Fibroblast of lung (primary cell): Measurements from ENCODE around the gene DDX49.

Experiments
- EZH2 ChIP-seq: IDR thresholded peaks from 2 replicates; pipeline ENCODE4 v1.5.1; 2012; ENCODE audit warnings: low read length, control low read depth, mild to moderate bottlenecking; ENCODE audit errors: missing control alignments
- TF ChIP-seq, protein P1 (sequence below), 2 donors: IDR thresholded peaks in 1 of 2; conservative IDR thresholded peaks in 1 of 2; 1 replicate in 1 of 2; 2 replicates in 1 of 2; pipeline ENCODE4 v1.5.1; 2011 to 2012; ENCODE audit warnings: low read length in 2 of 2, control low read depth in 1 of 2, inconsistent platforms in 1 of 2, low read depth in 1 of 2, mild to moderate bottlenecking in 1 of 2

DNA sequence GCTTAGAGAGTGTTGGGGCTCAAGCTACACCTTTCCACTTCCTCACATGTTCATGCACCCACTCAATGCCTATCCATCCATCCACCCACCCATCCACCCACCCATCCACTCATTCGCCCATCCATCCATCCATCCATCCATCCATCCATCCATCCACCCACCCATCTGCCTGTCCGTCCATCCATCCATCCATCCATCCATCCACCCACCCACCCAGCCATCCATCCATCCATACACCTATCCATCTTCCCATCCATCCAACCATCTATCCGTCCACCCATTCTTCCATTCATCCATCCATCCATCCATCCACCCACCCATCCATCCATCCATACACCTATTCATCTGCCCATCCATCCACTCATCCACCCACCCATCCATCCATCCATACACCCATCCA, 34.6 kb downstream of the DDX49 start:
- TF ChIP-seq, protein P1, sequence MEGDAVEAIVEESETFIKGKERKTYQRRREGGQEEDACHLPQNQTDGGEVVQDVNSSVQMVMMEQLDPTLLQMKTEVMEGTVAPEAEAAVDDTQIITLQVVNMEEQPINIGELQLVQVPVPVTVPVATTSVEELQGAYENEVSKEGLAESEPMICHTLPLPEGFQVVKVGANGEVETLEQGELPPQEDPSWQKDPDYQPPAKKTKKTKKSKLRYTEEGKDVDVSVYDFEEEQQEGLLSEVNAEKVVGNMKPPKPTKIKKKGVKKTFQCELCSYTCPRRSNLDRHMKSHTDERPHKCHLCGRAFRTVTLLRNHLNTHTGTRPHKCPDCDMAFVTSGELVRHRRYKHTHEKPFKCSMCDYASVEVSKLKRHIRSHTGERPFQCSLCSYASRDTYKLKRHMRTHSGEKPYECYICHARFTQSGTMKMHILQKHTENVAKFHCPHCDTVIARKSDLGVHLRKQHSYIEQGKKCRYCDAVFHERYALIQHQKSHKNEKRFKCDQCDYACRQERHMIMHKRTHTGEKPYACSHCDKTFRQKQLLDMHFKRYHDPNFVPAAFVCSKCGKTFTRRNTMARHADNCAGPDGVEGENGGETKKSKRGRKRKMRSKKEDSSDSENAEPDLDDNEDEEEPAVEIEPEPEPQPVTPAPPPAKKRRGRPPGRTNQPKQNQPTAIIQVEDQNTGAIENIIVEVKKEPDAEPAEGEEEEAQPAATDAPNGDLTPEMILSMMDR (conservative IDR thresholded peaks at IDR 0.05 in 1 of 2, IDR thresholded peaks at IDR 0.05 in 1 of 2; ENCODE audit: low read depth in 1 of 2, low read length in 2 of 2) = no peak
- TF ChIP-seq EZH2 = no peak
